A172 (cell line): ENCODE results near the gene NR2C2AP. TPM values are rescaled to one million over a fixed set of nuclear protein-coding genes. Genes with fewer than 3 reads are reported as not detected.
"Not testable (repeated sequence)": the region's sequence is repeated elsewhere in the genome, so short reads cannot be mapped to it uniquely, and the experiment has no call there.

ENCODE experiments used
- DNase-seq: peaks from one replicate; pipeline ENCODE4 v3.0.0-alpha.2; 2015; ENCODE audit warnings: low spot score
- total RNA-seq: library from RNA; depleted of rRNA; stranded (reverse); fragments of >200 nt; shearing (Covaris generic); gene quantifications from 2 replicates; pipeline ENCODE4 v1.2.3, GENCODE V29; 2014; rRNA removed

NR2C2AP gene
- total RNA-seq = 30.3 and 30.6 TPM in 2 replicates

- DNase-seq = peak; percentile 85
Observed at GRCh38 chr19:19203012-19203856, at the start of gene NR2C2AP. Gene NR2C2AP (minus strand): TSS chr19:19203414. CDS start chr19:19203060, 354 bp downstream.

GRCh38 chr19:19250196-19250801 lies 47.1 kb upstream of the NR2C2AP start:
- DNase-seq = no peak

- no peak for DNase-seq
Observed at GRCh38 chr19:19240476-19240875, 37.3 kb upstream of the NR2C2AP start.

- no peak for DNase-seq
Observed at GRCh38 chr19:19239675-19240074, 36.5 kb upstream of the NR2C2AP start.

- no peak for DNase-seq
Observed at GRCh38 chr19:19238126-19238894, 35.1 kb upstream of the NR2C2AP start.

- no peak for DNase-seq
Observed at GRCh38 chr19:19236173-19236572, 33.0 kb upstream of the NR2C2AP start.

GRCh38 chr19:19234220-19234816 lies 31.1 kb upstream of the NR2C2AP start:
- no peak for DNase-seq

- DNase-seq = no peak
Observed at GRCh38 chr19:19232261-19232721, 29.1 kb upstream of the NR2C2AP start.

GRCh38 chr19:19230999-19231398 lies 27.8 kb upstream of the NR2C2AP start:
- no peak for DNase-seq

- DNase-seq = no peak
Observed at GRCh38 chr19:19229701-19230100, 26.5 kb upstream of the NR2C2AP start.

- no peak for DNase-seq
Observed at GRCh38 chr19:19227217-19227616, 24.0 kb upstream of the NR2C2AP start.

- no peak for DNase-seq
Observed at GRCh38 chr19:19226663-19227062, 23.4 kb upstream of the NR2C2AP start.

- DNase-seq = no peak
Observed at GRCh38 chr19:19226204-19226603, 23.0 kb upstream of the NR2C2AP start.

GRCh38 chr19:19224852-19225494 lies 21.8 kb upstream of the NR2C2AP start:
- DNase-seq = no peak

GRCh38 chr19:19224150-19224851 lies 21.1 kb upstream of the NR2C2AP start:
- no peak for DNase-seq

- no peak for DNase-seq
Observed at GRCh38 chr19:19223636-19224035, 20.4 kb upstream of the NR2C2AP start.

GRCh38 chr19:19223060-19223459 lies 19.8 kb upstream of the NR2C2AP start:
- DNase-seq = no peak

- DNase-seq = not testable (repeated sequence)
Observed at GRCh38 chr19:19221000-19221399, 17.8 kb upstream of the NR2C2AP start.

GRCh38 chr19:19218911-19219310 lies 15.7 kb upstream of the NR2C2AP start:
- no peak for DNase-seq

- peak; percentile 56 for DNase-seq
Observed at GRCh38 chr19:19217099-19217498, 13.9 kb upstream of the NR2C2AP start.

GRCh38 chr19:19215792-19216191 lies 12.6 kb upstream of the NR2C2AP start:
- no peak for DNase-seq
